Osteocyte (in vitro differentiated cells): ENCODE results near the gene TM7SF2. TPM values are rescaled to one million over a fixed set of nuclear protein-coding genes. Genes with fewer than 3 reads are reported as not detected.

Experiments used
- DNase-seq: peaks from one replicate; pipeline ENCODE4 v3.0.0; 2021; ENCODE audit warnings: mixed read lengths; ENCODE audit not compliant: unreplicated experiment; ENCODE audit errors: extremely low spot score
- H3K27ac Mint-ChIP-seq: one replicate; pipeline ENCODE4 v1.8.0; 2021; ENCODE audit warnings: mild to moderate bottlenecking, mixed read lengths; ENCODE audit not compliant: unreplicated experiment
- H3K27me3 Mint-ChIP-seq: one replicate; pipeline ENCODE4 v1.8.0; 2021; ENCODE audit warnings: mixed read lengths; ENCODE audit not compliant: unreplicated experiment
- H3K36me3 Mint-ChIP-seq: one replicate; pipeline ENCODE4 v1.8.0; 2021; ENCODE audit warnings: mixed read lengths; ENCODE audit not compliant: unreplicated experiment
- H3K4me1 Mint-ChIP-seq: one replicate; pipeline ENCODE4 v1.8.0; 2021; ENCODE audit warnings: mixed read lengths; ENCODE audit not compliant: unreplicated experiment
- H3K4me3 Mint-ChIP-seq: one replicate; pipeline ENCODE4 v1.8.0; 2021; ENCODE audit warnings: mild to moderate bottlenecking, moderate library complexity, mixed read lengths; ENCODE audit not compliant: unreplicated experiment
- H3K9me3 Mint-ChIP-seq: one replicate; pipeline ENCODE4 v1.8.0; 2021; ENCODE audit warnings: mixed read lengths; ENCODE audit not compliant: unreplicated experiment
- microRNA-seq: library from miRNA; unstranded; fragments of <30 nt; microRNA quantifications from one replicate; pipeline ENCODE4 v1.1.0, GENCODE V29; 2020; ENCODE audit not compliant: unreplicated experiment
- total RNA-seq: library from RNA; stranded (reverse); gene quantifications from 2 replicates; pipeline ENCODE4 v1.2.1, GENCODE V29; 2021
- TF ChIP-seq, protein P1 (sequence below): fragments of 200-600 bp; sonication (generic); IDR thresholded peaks from 2 replicates; pipeline ENCODE4 v1.5.0; 2021; ENCODE audit warnings: antibody characterized with exemption, mild to moderate bottlenecking, moderate library complexity

Gene TM7SF2
- total RNA-seq, 1 donor from 2014 or later, result 13.6 TPM

GRCh38 chr11:65159012-65159411, 47.3 kb downstream of the TM7SF2 start:
- TF ChIP-seq, protein P1, sequence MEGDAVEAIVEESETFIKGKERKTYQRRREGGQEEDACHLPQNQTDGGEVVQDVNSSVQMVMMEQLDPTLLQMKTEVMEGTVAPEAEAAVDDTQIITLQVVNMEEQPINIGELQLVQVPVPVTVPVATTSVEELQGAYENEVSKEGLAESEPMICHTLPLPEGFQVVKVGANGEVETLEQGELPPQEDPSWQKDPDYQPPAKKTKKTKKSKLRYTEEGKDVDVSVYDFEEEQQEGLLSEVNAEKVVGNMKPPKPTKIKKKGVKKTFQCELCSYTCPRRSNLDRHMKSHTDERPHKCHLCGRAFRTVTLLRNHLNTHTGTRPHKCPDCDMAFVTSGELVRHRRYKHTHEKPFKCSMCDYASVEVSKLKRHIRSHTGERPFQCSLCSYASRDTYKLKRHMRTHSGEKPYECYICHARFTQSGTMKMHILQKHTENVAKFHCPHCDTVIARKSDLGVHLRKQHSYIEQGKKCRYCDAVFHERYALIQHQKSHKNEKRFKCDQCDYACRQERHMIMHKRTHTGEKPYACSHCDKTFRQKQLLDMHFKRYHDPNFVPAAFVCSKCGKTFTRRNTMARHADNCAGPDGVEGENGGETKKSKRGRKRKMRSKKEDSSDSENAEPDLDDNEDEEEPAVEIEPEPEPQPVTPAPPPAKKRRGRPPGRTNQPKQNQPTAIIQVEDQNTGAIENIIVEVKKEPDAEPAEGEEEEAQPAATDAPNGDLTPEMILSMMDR, result no peak
- H3K27me3 Mint-ChIP-seq, result peaks cover 9% of the 10 kb centered on the region
- H3K4me3 Mint-ChIP-seq, result no peak overlapping the region
- H3K36me3 Mint-ChIP-seq, result no peaks in the 10 kb centered on the region
- H3K9me3 Mint-ChIP-seq, result no peaks in the 10 kb centered on the region
- DNase-seq, result no peak
- H3K4me1 Mint-ChIP-seq, result no peaks in the 10 kb centered on the region
- H3K27ac Mint-ChIP-seq, result no peak overlapping the region

- TF ChIP-seq, protein P1, result no peak
- no peaks in the 10 kb centered on the region for H3K4me1 Mint-ChIP-seq
- no peaks in the 10 kb centered on the region for H3K9me3 Mint-ChIP-seq
- no peak overlapping the region for H3K27ac Mint-ChIP-seq
- no peaks in the 10 kb centered on the region for H3K36me3 Mint-ChIP-seq
- DNase-seq, result no peak
- H3K27me3 Mint-ChIP-seq, result peaks cover 9% of the 10 kb centered on the region
- no peak overlapping the region for H3K4me3 Mint-ChIP-seq
Observed at GRCh38 chr11:65160643-65161042, 49.0 kb downstream of the TM7SF2 start.

DNA sequence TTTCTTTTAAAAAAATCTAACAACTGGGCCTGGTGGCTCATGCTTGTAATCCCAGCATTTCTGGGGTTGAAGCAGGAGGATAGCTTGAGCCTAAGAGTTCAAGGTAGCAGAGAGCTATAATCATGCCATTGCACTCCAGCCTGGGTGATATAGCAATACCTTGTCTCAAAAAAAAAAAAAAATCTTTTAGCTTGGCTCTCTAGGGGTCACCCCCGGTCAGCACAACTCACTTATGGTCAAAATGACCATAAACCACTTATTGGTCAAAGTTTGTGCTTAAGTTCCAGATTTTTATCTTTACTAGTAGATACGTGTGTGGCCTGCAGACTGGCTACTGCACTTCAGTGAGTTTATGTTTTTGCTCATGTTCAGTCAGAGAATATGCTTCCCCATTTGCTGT, 52.0 kb downstream of the TM7SF2 start:
- no peak overlapping the region for H3K27ac Mint-ChIP-seq
- H3K4me3 Mint-ChIP-seq, result no peak overlapping the region
- no peaks in the 10 kb centered on the region for H3K36me3 Mint-ChIP-seq
- no peaks in the 10 kb centered on the region for H3K9me3 Mint-ChIP-seq
- TF ChIP-seq, protein P1, result no peak
- peaks cover 9% of the 10 kb centered on the region for H3K27me3 Mint-ChIP-seq
- DNase-seq, result no peak
- H3K4me1 Mint-ChIP-seq, result peaks cover 3% of the 10 kb centered on the region

Small RNAs within 50 kb of the gene (microRNA-seq; reads per million reads assigned to microRNA genes)
- not detected for gene MIR6751

Other genes starting within 250 kb of the TM7SF2 start
- gene EHD1, start 233.3 kb upstream of the TM7SF2 start, total RNA-seq, result 57.4 and 61.0 TPM in 2 replicates
- gene ATG2A, start 194.7 kb upstream of the TM7SF2 start, total RNA-seq, result 23.6 and 28.7 TPM in 2 replicates
- 21.3 and 26.8 TPM in 2 replicates for gene PPP2R5B, start 187.2 kb upstream of the TM7SF2 start, total RNA-seq
- gene GPHA2, start 176.0 kb upstream of the TM7SF2 start, total RNA-seq, result not detected in 2 replicates
- not detected in 2 replicates for gene MAJIN, start 139.8 kb upstream of the TM7SF2 start, total RNA-seq
- not detected in 2 replicates for gene BATF2, start 114.9 kb upstream of the TM7SF2 start, total RNA-seq
- gene ARL2, start 97.7 kb upstream of the TM7SF2 start, total RNA-seq, result 118 and 124 TPM in 2 replicates
- gene SNX15, start 84.4 kb upstream of the TM7SF2 start, total RNA-seq, result 26.9 and 30.0 TPM in 2 replicates
- gene SAC3D1, start 70.7 kb upstream of the TM7SF2 start, total RNA-seq, result 15.0 and 15.6 TPM in 2 replicates
- gene NAALADL1, start 53.3 kb upstream of the TM7SF2 start, total RNA-seq, result not detected in 2 replicates
- gene CDCA5, start 27.8 kb upstream of the TM7SF2 start, total RNA-seq, result 6.0 and 7.1 TPM in 2 replicates
- gene ZFPL1, start 27.6 kb upstream of the TM7SF2 start, total RNA-seq, result 49.5 and 55.3 TPM in 2 replicates
- gene VPS51, start 15.7 kb upstream of the TM7SF2 start, total RNA-seq, result 122 and 127 TPM in 2 replicates
- gene ZNHIT2, start 5.8 kb downstream of the TM7SF2 start, total RNA-seq, result 9.0 and 9.8 TPM in 2 replicates
- 734 and 738 TPM in 2 replicates for gene FAU, start 10.3 kb downstream of the TM7SF2 start, total RNA-seq
- 41.0 and 43.5 TPM in 2 replicates for gene MRPL49, start 10.4 kb downstream of the TM7SF2 start, total RNA-seq
- 53.6 and 57.1 TPM in 2 replicates for gene SYVN1, start 22.6 kb downstream of the TM7SF2 start, total RNA-seq
- gene SPDYC, start 58.4 kb downstream of the TM7SF2 start, total RNA-seq, result not detected in 2 replicates
- 154 and 155 TPM in 2 replicates for gene CAPN1, start 70.1 kb downstream of the TM7SF2 start, total RNA-seq
- gene POLA2, start 150.1 kb downstream of the TM7SF2 start, total RNA-seq, result 5.9 and 9.3 TPM in 2 replicates
- 20.7 and 23.1 TPM in 2 replicates for gene CDC42EP2, start 203.0 kb downstream of the TM7SF2 start, total RNA-seq
- gene DPF2, start 222.0 kb downstream of the TM7SF2 start, total RNA-seq, result 57.7 and 74.9 TPM in 2 replicates
- gene TIGD3, start 242.9 kb downstream of the TM7SF2 start, total RNA-seq, result 0.16 and 0.24 TPM in 2 replicates